ENCODE measurements around the gene LDB2.

The LDB2 gene

GRCh38 chr4:16617011-16617410 lies 281.4 kb downstream of the LDB2 start:
- in situ Hi-C loops (cut with MboI; ENCODE audit: low pct_unique_long_range_greater_than_20kb, low sequenced_read_pairs, unreplicated experiment): no loop called here
- no peak for DNase-seq (ENCODE audit: low spot score)
- no peak for TF ChIP-seq CTCF (IDR thresholded peaks at IDR 0.05; ENCODE audit: extremely low read depth, insufficient read depth, missing control alignments)

- TF ChIP-seq CTCF (IDR thresholded peaks at IDR 0.05; ENCODE audit: extremely low read depth, insufficient read depth, missing control alignments): no peak
- no peak for DNase-seq (ENCODE audit: low spot score)
- in situ Hi-C loops (cut with MboI; ENCODE audit: low pct_unique_long_range_greater_than_20kb, low sequenced_read_pairs, unreplicated experiment): no loop called here
These were observed 289.2 kb downstream of the LDB2 start for GRCh38 chr4:16609170-16609758.

- in situ Hi-C loops (cut with MboI; ENCODE audit: low pct_unique_long_range_greater_than_20kb, low sequenced_read_pairs, unreplicated experiment): no loop called here
- DNase-seq (ENCODE audit: low spot score): no peak
- TF ChIP-seq CTCF (IDR thresholded peaks at IDR 0.05; ENCODE audit: extremely low read depth, insufficient read depth, missing control alignments): no peak
These were observed 289.8 kb downstream of the LDB2 start for GRCh38 chr4:16608611-16609125.

- no peak for TF ChIP-seq CTCF (IDR thresholded peaks at IDR 0.05; ENCODE audit: extremely low read depth, insufficient read depth, missing control alignments)
- in situ Hi-C loops (cut with MboI; ENCODE audit: low pct_unique_long_range_greater_than_20kb, low sequenced_read_pairs, unreplicated experiment): no loop called here
- no peak for DNase-seq (ENCODE audit: low spot score)
These were observed 290.3 kb downstream of the LDB2 start for GRCh38 chr4:16608123-16608522.

- in situ Hi-C loops (cut with MboI; ENCODE audit: low pct_unique_long_range_greater_than_20kb, low sequenced_read_pairs, unreplicated experiment): no loop called here
- no peak for DNase-seq (ENCODE audit: low spot score)
- TF ChIP-seq CTCF (IDR thresholded peaks at IDR 0.05; ENCODE audit: extremely low read depth, insufficient read depth, missing control alignments): no peak
These were observed 291.0 kb downstream of the LDB2 start for GRCh38 chr4:16607241-16608066.

- TF ChIP-seq CTCF (IDR thresholded peaks at IDR 0.05; ENCODE audit: extremely low read depth, insufficient read depth, missing control alignments): no peak
- DNase-seq (ENCODE audit: low spot score): no peak
- in situ Hi-C loops (cut with MboI; ENCODE audit: low pct_unique_long_range_greater_than_20kb, low sequenced_read_pairs, unreplicated experiment): no loop called here
These were observed 291.8 kb downstream of the LDB2 start for GRCh38 chr4:16606691-16607090.

All from GM13977 (cell line).